Stimulated activated CD4-positive, alpha-beta T cell treated with anti-CD3 and anti-CD28 coated beads, Interleukin-1b, Interleukin-23, amount 100 ng/mL, for 1 hour (primary cell): ENCODE data around the gene FXN.
"Not testable (repeated sequence)": the region's sequence is repeated elsewhere in the genome, so short reads cannot be mapped to it uniquely, and the experiment has no call there.

ENCODE experiments used
- DNase-seq, 2 donors: peaks; one replicate each; pipeline ENCODE4 v3.0.0-alpha.2; 2020; ENCODE audit warnings: low read depth in 2 of 2

FXN gene

DNA sequence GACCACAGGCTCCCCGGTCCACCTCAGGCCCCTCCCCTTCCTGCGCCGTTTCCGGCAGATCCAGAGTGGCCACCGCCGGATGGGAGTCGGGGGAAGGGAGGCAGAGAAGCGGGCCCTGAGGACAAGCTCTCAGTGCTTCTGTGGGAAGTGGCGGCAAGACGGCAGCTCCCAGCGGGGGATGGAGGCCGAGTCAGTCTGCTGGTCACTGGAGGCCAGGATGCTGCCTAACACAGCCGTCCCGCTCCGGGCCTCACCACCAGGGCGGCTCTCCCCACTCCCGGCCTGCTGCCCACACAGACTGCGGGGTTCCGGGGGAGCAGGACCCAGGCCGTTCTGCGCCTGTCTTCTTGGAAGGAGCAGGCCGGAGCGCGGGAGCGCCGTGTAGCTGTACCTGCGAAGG lies 31.4 kb downstream of the FXN start:
- no peak for DNase-seq

GRCh38 chr9:69070201-69070600 lies 34.6 kb downstream of the FXN start:
- DNase-seq, result no peak

- no peak for DNase-seq
Measured at GRCh38 chr9:69071059-69071458, 35.5 kb downstream of the FXN start.

DNA sequence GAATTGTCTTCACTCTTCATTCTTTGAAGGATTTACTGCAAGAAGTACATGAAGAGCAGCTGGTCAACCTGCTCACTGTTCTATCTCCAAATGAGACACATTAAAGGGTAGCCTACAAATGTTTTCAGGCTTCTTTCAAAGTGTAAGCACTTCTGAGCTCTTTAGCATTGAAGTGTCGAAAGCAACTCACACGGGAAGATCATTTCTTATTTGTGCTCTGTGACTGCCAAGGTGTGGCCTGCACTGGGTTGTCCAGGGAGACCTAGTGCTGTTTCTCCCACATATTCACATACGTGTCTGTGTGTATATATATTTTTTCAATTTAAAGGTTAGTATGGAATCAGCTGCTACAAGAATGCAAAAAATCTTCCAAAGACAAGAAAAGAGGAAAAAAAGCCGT lies 37.6 kb downstream of the FXN start:
- no peak for DNase-seq

DNA sequence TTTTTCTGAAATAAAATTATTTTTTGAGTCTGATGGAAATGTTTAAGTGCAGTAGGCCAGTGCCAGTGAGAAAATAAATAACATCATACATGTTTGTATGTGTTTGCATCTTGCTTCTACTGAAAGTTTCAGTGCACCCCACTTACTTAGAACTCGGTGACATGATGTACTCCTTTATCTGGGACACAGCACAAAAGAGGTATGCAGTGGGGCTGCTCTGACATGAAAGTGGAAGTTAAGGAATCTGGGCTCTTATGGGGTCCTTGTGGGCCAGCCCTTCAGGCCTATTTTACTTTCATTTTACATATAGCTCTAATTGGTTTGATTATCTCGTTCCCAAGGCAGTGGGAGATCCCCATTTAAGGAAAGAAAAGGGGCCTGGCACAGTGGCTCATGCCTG lies 39.2 kb downstream of the FXN start:
- DNase-seq, result no peak

DNA sequence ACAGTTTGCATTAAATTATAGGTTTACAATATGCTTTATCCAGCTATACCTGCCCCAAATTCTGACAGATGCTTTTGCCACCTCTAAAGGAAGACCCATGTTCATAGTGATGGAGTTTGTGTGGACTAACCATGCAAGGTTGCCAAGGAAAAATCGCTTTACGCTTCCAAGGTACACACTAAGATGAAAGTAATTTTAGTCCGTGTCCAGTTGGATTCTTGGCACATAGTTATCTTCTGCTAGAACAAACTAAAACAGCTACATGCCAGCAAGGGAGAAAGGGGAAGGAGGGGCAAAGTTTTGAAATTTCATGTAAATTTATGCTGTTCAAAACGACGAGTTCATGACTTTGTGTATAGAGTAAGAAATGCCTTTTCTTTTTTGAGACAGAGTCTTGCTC lies 41.0 kb downstream of the FXN start:
- DNase-seq, result no peak

DNA sequence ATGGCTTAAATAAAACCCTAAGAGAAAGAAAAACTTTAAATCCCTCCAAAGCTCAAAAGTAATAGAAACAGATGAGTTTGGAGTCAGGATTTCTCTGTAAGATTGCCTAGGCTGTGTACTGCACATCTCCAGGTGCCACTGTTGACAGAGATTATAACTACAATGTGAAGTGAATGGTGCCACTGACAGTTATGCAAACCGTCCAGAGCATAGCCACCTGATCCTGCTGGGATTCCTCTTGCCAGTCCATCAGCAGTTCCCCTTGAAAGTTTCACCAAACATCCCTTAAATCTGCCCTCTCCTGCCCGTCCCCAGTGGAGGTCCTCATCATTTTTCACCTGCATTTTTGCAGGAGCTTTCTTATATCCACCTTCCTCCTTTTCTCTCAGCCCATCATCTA lies 42.5 kb downstream of the FXN start:
- DNase-seq, result no peak

GRCh38 chr9:69078581-69078980 lies 43.0 kb downstream of the FXN start:
- no peak for DNase-seq

DNA sequence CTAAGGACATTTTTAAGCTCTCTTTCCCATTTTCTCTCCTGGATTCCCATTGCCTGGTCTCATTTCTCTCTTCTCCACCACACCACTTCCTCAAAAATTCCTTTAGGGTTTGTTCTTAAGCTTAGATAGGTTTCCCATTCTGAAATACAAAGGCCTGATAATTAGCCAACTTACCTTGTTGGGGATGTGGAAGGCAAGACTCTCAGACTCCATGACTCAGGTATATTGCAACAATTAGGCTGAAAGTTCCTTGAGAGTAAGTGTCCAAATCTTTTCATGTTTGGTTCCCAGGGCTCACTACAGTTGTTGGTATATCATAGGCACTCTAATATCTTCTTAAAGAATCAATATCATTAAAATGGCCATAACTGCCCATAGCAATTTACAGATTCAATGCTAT lies 43.6 kb downstream of the FXN start:
- DNase-seq, result no peak

DNA sequence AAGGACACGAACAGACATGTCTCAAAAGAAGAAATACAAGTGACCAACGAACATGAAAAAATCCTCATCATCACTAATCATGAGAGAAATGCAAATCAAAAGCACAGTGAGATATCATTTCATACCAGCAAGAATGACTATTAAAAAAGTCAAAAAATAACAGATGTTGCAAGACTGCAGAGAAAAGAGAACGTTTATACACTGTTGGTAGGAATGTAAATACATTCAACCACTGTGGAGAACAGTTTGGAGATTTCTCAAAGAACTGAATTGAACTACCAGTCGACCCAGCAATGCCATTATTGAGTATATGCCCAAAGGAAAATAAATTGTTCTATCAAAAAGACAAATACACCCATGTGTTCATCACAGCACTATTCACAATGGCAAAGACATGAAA lies 45.7 kb downstream of the FXN start:
- DNase-seq, result no peak

DNA sequence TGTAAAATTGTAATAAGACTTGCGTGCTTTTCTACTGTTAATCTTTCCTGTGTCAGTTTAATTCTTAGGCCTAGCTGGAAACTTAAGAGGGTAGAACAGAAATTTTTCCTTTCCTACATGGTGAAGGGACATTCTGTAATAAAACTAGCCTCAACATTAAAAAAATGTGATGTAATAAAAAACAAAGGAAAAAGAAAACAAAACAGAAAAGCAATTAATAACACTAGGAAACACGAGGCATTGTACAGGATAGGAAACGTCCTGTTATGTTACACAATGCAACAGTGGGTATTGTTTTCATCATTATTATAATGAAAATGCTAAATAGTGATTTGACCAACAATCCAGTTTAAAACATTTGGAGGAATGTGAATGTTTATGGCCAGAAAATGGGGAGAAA lies 47.8 kb downstream of the FXN start:
- no peak for DNase-seq

DNA sequence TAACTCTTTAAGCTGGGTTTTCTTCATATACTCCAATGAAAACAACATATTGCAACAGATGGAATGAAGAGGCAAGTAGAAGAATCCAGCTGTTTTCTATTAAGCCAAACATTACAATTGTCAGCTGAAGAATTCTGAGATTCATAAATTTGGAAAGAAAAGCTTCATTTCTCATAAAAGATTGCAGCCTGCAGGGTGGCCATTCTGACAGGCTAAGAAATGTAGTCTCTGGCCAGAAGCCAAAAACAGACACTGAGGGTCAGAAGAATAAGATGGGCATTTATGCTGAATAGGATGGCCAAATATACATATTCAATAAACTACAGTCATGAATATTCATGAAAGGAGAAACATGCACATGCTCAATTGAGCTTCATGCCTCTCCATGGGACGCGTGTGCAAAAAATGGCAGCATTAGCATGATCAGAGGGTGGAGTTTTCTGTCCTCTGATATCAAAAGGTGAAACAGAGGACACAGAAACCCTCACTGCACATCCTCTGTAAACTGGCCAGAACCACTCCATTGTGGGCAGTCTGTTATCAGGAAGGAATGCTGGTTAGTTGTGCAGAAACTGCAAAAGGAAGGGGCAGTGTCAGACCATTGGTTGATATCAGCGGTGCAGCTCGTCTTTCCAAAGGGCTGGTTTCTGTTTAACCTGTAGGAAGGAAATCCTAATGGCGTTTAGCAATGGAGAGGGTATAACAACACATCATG lies 50.2 kb downstream of the FXN start:
- DNase-seq, result no peak

GRCh38 chr9:69086312-69086711 lies 50.8 kb downstream of the FXN start:
- no peak for DNase-seq

- DNase-seq, result no peak
Measured at GRCh38 chr9:69086769-69087168, 51.2 kb downstream of the FXN start.

DNA sequence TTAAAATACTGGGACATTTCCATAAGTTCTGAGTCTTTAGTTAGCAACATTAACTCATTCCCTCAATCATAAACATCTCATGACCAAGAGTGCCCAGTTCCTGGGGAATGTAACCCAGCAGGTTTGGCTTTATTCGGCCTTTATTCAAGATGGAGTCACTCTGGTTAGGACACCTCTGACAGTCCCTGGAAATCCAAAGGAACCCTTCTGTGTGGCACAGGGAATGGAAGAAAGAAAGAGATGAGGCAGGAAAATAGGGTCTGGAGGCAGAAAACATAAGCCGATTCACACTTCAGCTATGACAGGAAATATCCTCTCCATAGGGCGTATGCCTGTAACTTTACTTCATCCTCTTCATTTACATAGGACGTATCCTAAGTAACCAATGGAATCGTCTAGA lies 53.5 kb downstream of the FXN start:
- no peak for DNase-seq

DNA sequence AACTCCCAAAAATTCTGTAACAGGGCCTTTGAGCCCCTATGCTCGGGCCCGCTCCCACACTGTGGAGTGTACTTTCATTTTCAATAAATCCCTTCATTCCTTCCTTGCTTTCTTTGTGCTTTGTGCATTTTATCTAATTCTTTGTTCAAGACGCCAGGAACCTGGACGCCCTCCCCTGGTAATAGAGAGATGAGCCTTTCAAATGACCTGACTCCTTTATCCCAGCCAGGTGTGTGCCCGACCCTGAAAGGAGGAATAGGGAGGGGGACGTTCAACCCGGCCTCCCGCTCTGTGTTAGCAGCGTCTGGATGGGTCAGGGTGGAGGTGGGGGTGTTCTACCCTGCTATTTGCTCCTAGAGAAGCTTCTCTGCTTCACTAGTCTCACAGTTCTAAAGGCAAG lies 53.9 kb downstream of the FXN start:
- DNase-seq, result no peak

DNA sequence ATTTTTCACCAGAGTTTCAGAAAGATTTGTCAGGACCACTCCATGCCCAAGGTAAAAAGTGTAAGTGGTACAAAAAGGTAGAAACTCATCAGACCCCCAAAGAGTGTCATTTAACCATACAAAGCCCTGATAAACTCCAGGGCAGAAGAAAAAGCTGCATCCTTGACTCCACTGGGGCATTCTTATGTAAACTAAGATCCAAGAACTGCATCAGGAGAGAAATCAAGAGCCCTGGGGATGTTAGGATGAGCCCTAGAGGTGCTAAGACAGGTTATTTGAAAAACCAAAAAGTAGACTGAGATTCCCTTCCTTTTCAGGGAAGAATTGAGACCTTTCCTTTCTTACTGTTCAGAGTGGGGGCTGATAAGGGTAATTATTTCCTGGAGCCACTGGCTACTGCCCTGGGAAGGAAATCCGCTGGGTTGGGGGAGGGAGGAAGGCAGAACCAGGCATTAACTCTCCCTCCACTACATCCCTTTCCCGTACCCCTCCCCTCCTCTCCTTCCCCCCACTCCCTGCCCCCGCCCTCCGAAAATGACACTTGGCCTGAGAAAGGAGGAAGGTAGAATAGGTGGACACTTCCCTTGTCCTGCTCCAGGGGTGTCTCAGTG lies 54.7 kb downstream of the FXN start:
- DNase-seq, result no peak

DNA sequence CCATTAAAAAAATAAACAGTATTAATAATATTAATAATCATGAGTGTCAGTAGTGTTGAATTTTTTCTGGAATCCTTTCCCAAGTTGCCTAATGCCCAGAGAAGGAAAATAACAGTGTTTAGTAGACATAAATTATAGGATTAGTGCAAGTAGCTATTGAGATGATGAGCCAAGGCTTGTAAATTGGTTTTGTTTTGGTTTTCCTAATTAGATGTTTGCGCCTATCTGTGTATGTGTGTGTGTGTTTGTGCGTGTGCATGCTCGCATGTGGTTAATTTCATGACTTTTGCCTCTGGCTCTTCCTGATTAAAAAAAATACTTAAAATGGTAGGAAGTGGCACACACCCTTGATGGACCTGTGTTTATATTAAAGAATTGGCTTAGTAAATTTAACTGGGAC lies 55.4 kb downstream of the FXN start:
- no peak for DNase-seq

GRCh38 chr9:69093471-69094103 lies 58.0 kb downstream of the FXN start:
- DNase-seq, result no peak

DNA sequence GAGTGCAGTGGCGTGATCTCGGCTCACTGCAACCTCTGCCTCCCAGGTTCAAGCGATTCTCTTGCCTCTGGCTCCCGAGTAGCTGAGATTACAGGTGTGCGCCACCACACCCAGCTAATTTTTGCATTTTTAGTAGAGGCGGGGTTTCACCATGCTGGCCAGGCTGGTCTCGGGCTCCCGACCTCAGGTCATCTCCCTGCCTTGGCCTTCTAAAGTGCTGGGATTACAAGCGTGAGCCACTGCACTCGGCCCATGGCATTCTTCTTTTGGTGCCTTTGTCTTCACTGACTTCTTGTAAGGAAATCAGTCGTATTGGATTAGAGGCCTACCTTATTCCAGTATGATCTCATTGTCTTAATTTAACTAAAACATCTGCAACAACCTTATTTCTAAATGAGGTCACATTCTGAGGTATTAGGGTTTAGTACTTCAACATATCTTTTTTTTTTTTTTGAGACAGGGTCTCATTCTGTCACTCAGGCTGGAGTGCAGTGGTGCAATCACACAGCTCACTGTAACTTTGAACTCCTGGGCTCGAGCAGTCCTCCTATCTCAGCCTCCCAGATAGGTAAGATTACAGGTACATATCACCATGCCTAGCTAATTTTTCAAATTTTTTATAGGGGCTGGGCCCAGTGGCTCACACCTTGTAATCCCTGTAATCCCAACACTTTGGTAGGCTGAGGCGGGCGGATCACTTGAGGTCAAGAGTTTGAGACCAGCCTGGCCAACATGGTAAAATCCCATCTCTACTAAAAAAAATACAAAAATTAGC lies 59.0 kb downstream of the FXN start:
- not testable (repeated sequence) for DNase-seq

DNA sequence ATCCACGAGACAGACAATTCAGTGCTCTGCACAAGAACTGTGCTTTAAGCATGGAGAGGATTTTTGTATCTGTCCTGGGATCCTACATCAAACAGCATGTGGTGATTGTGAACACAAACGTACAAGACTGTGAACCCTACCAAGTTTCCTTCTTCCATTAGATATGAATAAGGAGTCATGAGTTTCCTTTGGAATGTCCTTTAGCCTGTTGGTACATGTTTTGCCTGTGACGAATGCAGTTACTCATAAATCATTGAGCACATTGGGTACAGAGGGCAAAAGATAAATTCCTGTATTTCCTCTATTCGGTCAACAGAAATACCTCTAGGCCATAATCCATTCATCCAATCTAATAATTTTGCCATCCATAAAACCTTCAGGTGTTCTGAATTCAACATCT lies 61.5 kb downstream of the FXN start:
- DNase-seq, result no peak

GRCh38 chr9:69097923-69098593 lies 62.5 kb downstream of the FXN start:
- DNase-seq, result no peak
